Umbilical cord (tissue), 2 donors: Measurements from ENCODE around the gene UGT1A3. TPM values are rescaled to one million over a fixed set of nuclear protein-coding genes. Genes with fewer than 3 reads are reported as not detected.

Experiments used
- DNase-seq: peaks from one replicate; pipeline ENCODE4 v3.0.0-alpha.2; 2015; ENCODE audit warnings: low spot score
- total RNA-seq: library from RNA; depleted of rRNA; stranded (reverse); fragments of >200 nt; gene quantifications from one replicate; pipeline ENCODE4 v1.2.3, GENCODE V29; 2014; ENCODE audit warnings: low replicate concordance; ENCODE audit not compliant: insufficient read depth

Gene UGT1A3
- total RNA-seq, 1 donor from 2014 or later = not detected

GRCh38 chr2:233815861-233816260 is 87.0 kb downstream of the UGT1A3 start:
- no peak for DNase-seq

- no peak for DNase-seq
Measured at GRCh38 chr2:233816334-233816733, 87.5 kb downstream of the UGT1A3 start.

GRCh38 chr2:233816771-233817170 is 87.9 kb downstream of the UGT1A3 start:
- peak; percentile 55 for DNase-seq

GRCh38 chr2:233817361-233817911 is 88.6 kb downstream of the UGT1A3 start:
- DNase-seq = peak; percentile 52

- no peak for DNase-seq
Measured at GRCh38 chr2:233817995-233818638, 89.3 kb downstream of the UGT1A3 start.

GRCh38 chr2:233818639-233819621 is 90.1 kb downstream of the UGT1A3 start:
- DNase-seq = no peak

GRCh38 chr2:233819884-233820773 is 91.3 kb downstream of the UGT1A3 start:
- DNase-seq = no peak

GRCh38 chr2:233820774-233821105 is 91.9 kb downstream of the UGT1A3 start:
- no peak for DNase-seq

GRCh38 chr2:233821196-233821595 is 92.4 kb downstream of the UGT1A3 start:
- no peak for DNase-seq

GRCh38 chr2:233821709-233822100 is 92.9 kb downstream of the UGT1A3 start:
- no peak for DNase-seq

GRCh38 chr2:233822101-233822771 is 93.4 kb downstream of the UGT1A3 start:
- DNase-seq = no peak

Other genes with a start within 250 kb of the UGT1A3 start
- 33.2 TPM for gene USP40, start 162.3 kb upstream of the UGT1A3 start, total RNA-seq
- gene UGT1A8, start 111.4 kb upstream of the UGT1A3 start, total RNA-seq = 6.5 TPM
- gene UGT1A10, start 92.6 kb upstream of the UGT1A3 start, total RNA-seq = 0.48 TPM
- 0.48 TPM for gene UGT1A9, start 57.1 kb upstream of the UGT1A3 start, total RNA-seq
- gene UGT1A7, start 47.1 kb upstream of the UGT1A3 start, total RNA-seq = 3.6 TPM
- 3.1 TPM for gene UGT1A6, start 36.2 kb upstream of the UGT1A3 start, total RNA-seq
- not detected for gene UGT1A5, start 16.1 kb upstream of the UGT1A3 start, total RNA-seq
- not detected for gene UGT1A4, start 10.3 kb upstream of the UGT1A3 start, total RNA-seq
- 3.1 TPM for gene UGT1A1, start 31.2 kb downstream of the UGT1A3 start, total RNA-seq
- not detected for gene MROH2A, start 49.3 kb downstream of the UGT1A3 start, total RNA-seq
- gene HJURP, start 125.5 kb downstream of the UGT1A3 start, total RNA-seq = 3.9 TPM
- gene TRPM8, start 188.3 kb downstream of the UGT1A3 start, total RNA-seq = 17.3 TPM